ENCODE measurements around the gene GABBR1. TPM values are rescaled to one million over a fixed set of nuclear protein-coding genes. Genes with fewer than 3 reads are reported as not detected.

Gene GABBR1
- total RNA-seq, 1 donor from 2014 or later: 120 TPM

DNA sequence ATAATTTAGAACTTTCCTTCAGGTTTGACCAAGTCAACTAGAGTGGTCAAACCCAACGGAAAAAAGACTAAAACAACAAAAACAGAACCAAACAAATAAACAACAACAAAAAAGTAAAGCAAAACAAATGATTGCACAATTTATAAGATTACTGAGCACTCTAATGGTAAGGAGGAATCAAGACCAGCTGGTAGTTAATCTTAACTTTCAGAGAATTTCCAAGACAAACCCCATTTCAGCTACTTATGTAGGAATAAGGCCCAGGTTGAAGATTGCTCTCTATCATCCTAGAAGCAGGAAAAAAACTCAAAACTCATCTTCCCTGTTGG is 107.7 kb downstream of the GABBR1 start:
- Mint-ChIP-seq H3K9me3 (ENCODE audit: low read depth) (peaks cover 6% of the 10 kb centered on the region), H3K36me3 (ENCODE audit: insufficient read depth) (no peaks in the 10 kb centered on the region), H3K4me1 (ENCODE audit: low read depth) (peaks cover 2% of the 10 kb centered on the region), H3K27me3 (peaks cover 2% of the 10 kb centered on the region), H3K27ac (peak overlapping the region; percentile 41), H3K4me3 (ENCODE audit: low read depth) (no peak overlapping the region)
- TF ChIP-seq, protein P1, sequence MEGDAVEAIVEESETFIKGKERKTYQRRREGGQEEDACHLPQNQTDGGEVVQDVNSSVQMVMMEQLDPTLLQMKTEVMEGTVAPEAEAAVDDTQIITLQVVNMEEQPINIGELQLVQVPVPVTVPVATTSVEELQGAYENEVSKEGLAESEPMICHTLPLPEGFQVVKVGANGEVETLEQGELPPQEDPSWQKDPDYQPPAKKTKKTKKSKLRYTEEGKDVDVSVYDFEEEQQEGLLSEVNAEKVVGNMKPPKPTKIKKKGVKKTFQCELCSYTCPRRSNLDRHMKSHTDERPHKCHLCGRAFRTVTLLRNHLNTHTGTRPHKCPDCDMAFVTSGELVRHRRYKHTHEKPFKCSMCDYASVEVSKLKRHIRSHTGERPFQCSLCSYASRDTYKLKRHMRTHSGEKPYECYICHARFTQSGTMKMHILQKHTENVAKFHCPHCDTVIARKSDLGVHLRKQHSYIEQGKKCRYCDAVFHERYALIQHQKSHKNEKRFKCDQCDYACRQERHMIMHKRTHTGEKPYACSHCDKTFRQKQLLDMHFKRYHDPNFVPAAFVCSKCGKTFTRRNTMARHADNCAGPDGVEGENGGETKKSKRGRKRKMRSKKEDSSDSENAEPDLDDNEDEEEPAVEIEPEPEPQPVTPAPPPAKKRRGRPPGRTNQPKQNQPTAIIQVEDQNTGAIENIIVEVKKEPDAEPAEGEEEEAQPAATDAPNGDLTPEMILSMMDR (IDR thresholded peaks at IDR 0.05; ENCODE audit: unreplicated experiment): no peak
- DNase-seq (ENCODE audit: low spot score, unreplicated experiment): no peak

GRCh38 chr6:29524444-29525310 is 108.3 kb downstream of the GABBR1 start:
- DNase-seq (ENCODE audit: low spot score, unreplicated experiment): peak; percentile 2
- Mint-ChIP-seq H3K4me3 (ENCODE audit: low read depth) (no peak overlapping the region), H3K27ac (no peak overlapping the region), H3K27me3 (peaks cover 2% of the 10 kb centered on the region), H3K36me3 (ENCODE audit: insufficient read depth) (no peaks in the 10 kb centered on the region), H3K9me3 (ENCODE audit: low read depth) (peaks cover 6% of the 10 kb centered on the region), H3K4me1 (ENCODE audit: low read depth) (peaks cover 2% of the 10 kb centered on the region)
- TF ChIP-seq, protein P1 (IDR thresholded peaks at IDR 0.05; ENCODE audit: unreplicated experiment): no peak

- TF ChIP-seq, protein P1 (IDR thresholded peaks at IDR 0.05; ENCODE audit: unreplicated experiment): no peak
- Mint-ChIP-seq H3K27me3 (peaks cover 2% of the 10 kb centered on the region), H3K4me3 (ENCODE audit: low read depth) (no peak overlapping the region), H3K36me3 (ENCODE audit: insufficient read depth) (no peaks in the 10 kb centered on the region), H3K9me3 (ENCODE audit: low read depth) (peaks cover 6% of the 10 kb centered on the region), H3K27ac (no peak overlapping the region), H3K4me1 (ENCODE audit: low read depth) (peaks cover 2% of the 10 kb centered on the region)
- no peak for DNase-seq (ENCODE audit: low spot score, unreplicated experiment)
Observed at GRCh38 chr6:29524044-29524443, 108.9 kb downstream of the GABBR1 start.

GRCh38 chr6:29522227-29522626 is 110.8 kb downstream of the GABBR1 start:
- TF ChIP-seq, protein P1 (IDR thresholded peaks at IDR 0.05; ENCODE audit: unreplicated experiment): no peak
- no peak overlapping the region for H3K27ac Mint-ChIP-seq
- H3K27me3 Mint-ChIP-seq: peaks cover 2% of the 10 kb centered on the region
- H3K36me3 Mint-ChIP-seq (ENCODE audit: insufficient read depth): no peaks in the 10 kb centered on the region
- H3K4me3 Mint-ChIP-seq (ENCODE audit: low read depth): no peak overlapping the region
- peaks cover 6% of the 10 kb centered on the region for H3K9me3 Mint-ChIP-seq (ENCODE audit: low read depth)
- H3K4me1 Mint-ChIP-seq (ENCODE audit: low read depth): peaks cover 2% of the 10 kb centered on the region
- no peak for DNase-seq (ENCODE audit: low spot score, unreplicated experiment)

DNA sequence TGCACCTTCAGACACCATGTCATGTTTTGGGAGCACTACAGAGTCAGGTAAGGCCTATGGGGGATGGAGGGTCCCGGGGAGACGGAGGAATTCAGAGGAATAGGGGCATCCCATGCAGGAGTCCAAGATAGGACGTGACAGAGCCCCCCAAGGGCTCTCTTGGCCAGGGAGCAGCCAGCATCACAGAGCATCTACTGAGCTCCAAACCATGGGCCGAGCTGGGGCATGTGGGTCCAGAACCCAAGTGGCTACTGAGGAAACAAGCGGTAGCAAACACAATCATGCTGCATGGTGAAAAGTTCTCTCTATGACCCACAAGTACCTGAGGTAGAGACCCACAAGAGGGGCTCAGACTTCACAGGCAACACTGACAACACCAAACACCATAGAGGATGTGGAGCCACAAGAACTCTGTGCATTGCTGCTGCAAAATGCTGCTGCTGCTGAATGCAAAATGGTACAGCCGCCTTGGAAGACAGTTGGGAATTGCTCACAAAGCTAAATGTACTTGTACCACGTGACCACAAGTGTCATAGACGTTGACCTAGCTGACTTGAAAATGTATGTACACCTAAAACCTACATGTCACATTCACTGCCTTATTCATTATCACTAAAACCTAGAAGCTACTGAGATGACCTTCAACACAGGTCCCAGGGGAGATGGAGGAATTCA is 111.8 kb downstream of the GABBR1 start:
- TF ChIP-seq, protein P1 (IDR thresholded peaks at IDR 0.05; ENCODE audit: unreplicated experiment): no peak
- no peak overlapping the region for H3K27ac Mint-ChIP-seq
- DNase-seq (ENCODE audit: low spot score, unreplicated experiment): peak; percentile 6
- no peaks in the 10 kb centered on the region for H3K36me3 Mint-ChIP-seq (ENCODE audit: insufficient read depth)
- H3K4me3 Mint-ChIP-seq (ENCODE audit: low read depth): no peak overlapping the region
- no peaks in the 10 kb centered on the region for H3K27me3 Mint-ChIP-seq
- peaks cover 2% of the 10 kb centered on the region for H3K4me1 Mint-ChIP-seq (ENCODE audit: low read depth)
- H3K9me3 Mint-ChIP-seq (ENCODE audit: low read depth): peaks cover 6% of the 10 kb centered on the region
